K562 (cell line): Measurements from ENCODE around the gene PRKCB. TPM values are rescaled to one million over a fixed set of nuclear protein-coding genes. Genes with fewer than 3 reads are reported as not detected.

Experiments
- ATF1 ChIP-seq, 2 experiments: fragments of 450-650 bp in 1 of 2; IDR thresholded peaks; 2 replicates each; pipeline ENCODE4 v1.6.1; 2016; ENCODE audit warnings: missing compliant biosample characterization in 1 of 2, missing genetic modification characterization in 1 of 2
- CAMTA2 ChIP-seq: fragments of 250-450 bp; sonication (Bioruptor Pico); conservative IDR thresholded peaks from 2 replicates; pipeline ENCODE4 v1.5.1; 2022
- CBFA2T2 ChIP-seq: fragments of 450-650 bp; conservative IDR thresholded peaks from 2 replicates; pipeline ENCODE4 v1.6.1; 2017; ENCODE audit warnings: mild to moderate bottlenecking
- CTBP1 ChIP-seq: fragments of 450-650 bp; IDR thresholded peaks from 2 replicates; pipeline ENCODE4 v1.6.1; 2016; ENCODE audit warnings: borderline replicate concordance
- DACH1 ChIP-seq: fragments of 450-650 bp; IDR thresholded peaks from 2 replicates; pipeline ENCODE4 v1.6.1; 2018; ENCODE audit not compliant: partially characterized antibody
- FUS ChIP-seq: fragments of 200-400 bp; formaldehyde crosslinking; optimal IDR thresholded peaks from 2 replicates; pipeline ENCODE3; 2017; ENCODE audit warnings: low read depth, low read length
- GTF2F1 ChIP-seq: IDR thresholded peaks from 2 replicates; pipeline ENCODE4 v1.6.1; 2011; ENCODE audit warnings: low read depth, low read length, improper control_type of control experiment
- HNRNPH1 ChIP-seq: fragments of 200-400 bp; formaldehyde crosslinking; optimal IDR thresholded peaks from 2 replicates; pipeline ENCODE3; 2017; ENCODE audit warnings: low read depth, mild to moderate bottlenecking, low read length, moderate library complexity
- HNRNPK ChIP-seq: fragments of 200-400 bp; formaldehyde crosslinking; IDR thresholded peaks from one replicate; pipeline ENCODE4 v1.6.1; 2018; ENCODE audit warnings: mild to moderate bottlenecking, low read depth, low read length; ENCODE audit not compliant: poor library complexity, severe bottlenecking
- MEF2A ChIP-seq: IDR thresholded peaks from 2 replicates; pipeline ENCODE4 v1.6.1; 2011; ENCODE audit warnings: low read depth, mild to moderate bottlenecking, low read length, moderate library complexity; ENCODE audit not compliant: control insufficient read depth
- NFYB ChIP-seq: IDR thresholded peaks from 2 replicates; pipeline ENCODE4 v1.6.1; 2011; ENCODE audit warnings: mild to moderate bottlenecking, moderate library complexity; ENCODE audit not compliant: insufficient read length; ENCODE audit errors: extremely low read depth
- PHB2 ChIP-seq: fragments of 450-650 bp; IDR thresholded peaks from 2 replicates; pipeline ENCODE4 v1.6.1; 2017; ENCODE audit warnings: low read depth
- POLR3A ChIP-seq: IDR thresholded peaks from 2 replicates; pipeline ENCODE4 v1.6.1; 2011; ENCODE audit warnings: borderline replicate concordance, mild to moderate bottlenecking, moderate library complexity; ENCODE audit not compliant: insufficient read length, insufficient read depth; ENCODE audit errors: extremely low read depth
- PTRF ChIP-seq: fragments of 450-650 bp; IDR thresholded peaks from 2 replicates; pipeline ENCODE4 v1.6.1; 2016; ENCODE audit warnings: mild to moderate bottlenecking, missing genetic modification characterization, missing compliant biosample characterization
- RBBP5 ChIP-seq: fragments of 200-600 bp; sonication (generic); IDR thresholded peaks from 2 replicates; pipeline ENCODE4 v1.6.1; 2012; ENCODE audit warnings: borderline replicate concordance, mild to moderate bottlenecking, low read length, control low read depth, inconsistent platforms; ENCODE audit not compliant: insufficient read depth, poor library complexity, severe bottlenecking
- SMAD1 ChIP-seq: fragments of 150-350 bp; IDR thresholded peaks from 2 replicates; pipeline ENCODE4 v1.6.1; 2014; ENCODE audit warnings: low read length, low read depth; ENCODE audit not compliant: partially characterized antibody
- SMAD3 ChIP-seq: fragments of 450-650 bp; formaldehyde crosslinking; conservative IDR thresholded peaks from 2 replicates; pipeline ENCODE4 v1.4.0; 2020; ENCODE audit warnings: mild to moderate bottlenecking
- SRF ChIP-seq, 2 experiments: fragments of 250-450, 450-650 bp in 1 of 2; sonication (Bioruptor Pico) in 1 of 2; sonication (generic) in 1 of 2; formaldehyde crosslinking; IDR thresholded peaks; 2 replicates each; pipeline versions ENCODE4 v1.5.0 to v1.5.1; 2020 to 2022; ENCODE audit warnings: mild to moderate bottlenecking in 1 of 2, missing genetic modification reagents in 1 of 2
- TCF7 ChIP-seq: sonication (generic); IDR thresholded peaks from 2 replicates; pipeline ENCODE4 v1.6.1; 2016; ENCODE audit warnings: antibody characterized with exemption, borderline replicate concordance
- THRA ChIP-seq: fragments of 450-650 bp; IDR thresholded peaks from 2 replicates; pipeline ENCODE4 v1.6.1; 2017; ENCODE audit warnings: mild to moderate bottlenecking, moderate library complexity
- ZBTB26 ChIP-seq: fragments of 450-650 bp; formaldehyde crosslinking; IDR thresholded peaks from 2 replicates; pipeline ENCODE4 v1.4.0; 2022; ENCODE audit warnings: missing genetic modification characterization
- ZFX ChIP-seq: sonication (generic); formaldehyde crosslinking; IDR thresholded peaks from 2 replicates; pipeline ENCODE4 v1.8.0; 2022; ENCODE audit warnings: mild to moderate bottlenecking, missing genetic modification reagents, moderate library complexity
- polyA plus RNA-seq, 8 experiments: library from polyadenylated mRNA; depleted of rRNA in 4 of 8; stranded (reverse) in 5 of 8; unstranded in 3 of 8; fragments of >200 nt; fragmentation: Nextera tagmentation in 2 of 8; fragmentation: Illumina TruSeq in 1 of 8; extraction: Ambion mirVana in 2 of 8; extraction: Trizol in 1 of 8; gene quantifications; 2 replicates each; pipeline versions ENCODE4 v1.2.1 to v1.2.3, GENCODE V29; 2011 to 2014; ENCODE audit warnings: inconsistent platforms in 1 of 8, missing spikeins in 1 of 8
- total RNA-seq, 7 experiments: library from RNA; depleted of rRNA in 6 of 7; stranded (reverse); fragments of >200 nt in 6 of 7; fragmentation: Illumina TruSeq in 2 of 7; extraction: Trizol in 2 of 7; gene quantifications; 2 replicates each; pipeline versions ENCODE4 v1.2.1 to v1.2.3, GENCODE V29; 2011 to 2021; ENCODE audit warnings: low replicate concordance in 1 of 7
- TF ChIP-seq, protein P1 (sequence below): sonication (generic); formaldehyde crosslinking; IDR thresholded peaks from 2 replicates; pipeline ENCODE4 v1.8.1; 2023; ENCODE audit warnings: mild to moderate bottlenecking, missing genetic modification reagents
- TF ChIP-seq, protein P2 (sequence below): conservative IDR thresholded peaks from 2 replicates; pipeline ENCODE4 v1.6.1; 2011; ENCODE audit warnings: low read depth, mild to moderate bottlenecking, low read length; ENCODE audit not compliant: control insufficient read depth

Gene PRKCB
- total and polyA plus RNA-seq, 9 of the 15 experiments (the other 6 are each of a cell fraction or from before 2014, with no cell fraction given) = 49.9 to 276 (median 148) TPM

- TF ChIP-seq PTRF (tag) = no peak
- no peak for TF ChIP-seq CAMTA2 (CRISPR knock-in tag)
- TF ChIP-seq, protein P1, sequence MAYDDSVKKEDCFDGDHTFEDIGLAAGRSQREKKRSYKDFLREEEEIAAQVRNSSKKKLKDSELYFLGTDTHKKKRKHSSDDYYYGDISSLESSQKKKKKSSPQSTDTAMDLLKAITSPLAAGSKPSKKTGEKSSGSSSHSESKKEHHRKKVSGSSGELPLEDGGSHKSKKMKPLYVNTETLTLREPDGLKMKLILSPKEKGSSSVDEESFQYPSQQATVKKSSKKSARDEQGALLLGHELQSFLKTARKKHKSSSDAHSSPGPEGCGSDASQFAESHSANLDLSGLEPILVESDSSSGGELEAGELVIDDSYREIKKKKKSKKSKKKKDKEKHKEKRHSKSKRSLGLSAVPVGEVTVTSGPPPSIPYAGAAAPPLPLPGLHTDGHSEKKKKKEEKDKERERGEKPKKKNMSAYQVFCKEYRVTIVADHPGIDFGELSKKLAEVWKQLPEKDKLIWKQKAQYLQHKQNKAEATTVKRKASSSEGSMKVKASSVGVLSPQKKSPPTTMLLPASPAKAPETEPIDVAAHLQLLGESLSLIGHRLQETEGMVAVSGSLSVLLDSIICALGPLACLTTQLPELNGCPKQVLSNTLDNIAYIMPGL (CRISPR knock-in tag) = no peak
- TF ChIP-seq GTF2F1 = no peak
- peak; percentile 99 for TF ChIP-seq HNRNPK
- no peak for TF ChIP-seq ZFX
- TF ChIP-seq, protein P2, sequence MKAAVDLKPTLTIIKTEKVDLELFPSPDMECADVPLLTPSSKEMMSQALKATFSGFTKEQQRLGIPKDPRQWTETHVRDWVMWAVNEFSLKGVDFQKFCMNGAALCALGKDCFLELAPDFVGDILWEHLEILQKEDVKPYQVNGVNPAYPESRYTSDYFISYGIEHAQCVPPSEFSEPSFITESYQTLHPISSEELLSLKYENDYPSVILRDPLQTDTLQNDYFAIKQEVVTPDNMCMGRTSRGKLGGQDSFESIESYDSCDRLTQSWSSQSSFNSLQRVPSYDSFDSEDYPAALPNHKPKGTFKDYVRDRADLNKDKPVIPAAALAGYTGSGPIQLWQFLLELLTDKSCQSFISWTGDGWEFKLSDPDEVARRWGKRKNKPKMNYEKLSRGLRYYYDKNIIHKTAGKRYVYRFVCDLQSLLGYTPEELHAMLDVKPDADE = peak; percentile 84
- TF ChIP-seq SMAD1 = peak; percentile 19
- TF ChIP-seq THRA = no peak
- TF ChIP-seq CTBP1 = peak; percentile 52
- no peak for TF ChIP-seq ATF1 (CRISPR knock-in tag; IDR thresholded peaks at IDR 0.05)
- peak; percentile 13; the same call in 1 of the 2 replicates for TF ChIP-seq ATF1 (tag; IDR thresholded peaks at IDR 0.05)
- TF ChIP-seq FUS = no peak
- no peak for TF ChIP-seq HNRNPH1
- no peak for TF ChIP-seq TCF7
- TF ChIP-seq SMAD3 (CRISPR knock-in tag) = no peak
- peak; percentile 67 for TF ChIP-seq NFYB
- TF ChIP-seq ZBTB26 (CRISPR knock-in tag) = no peak
- no peak for TF ChIP-seq MEF2A
- TF ChIP-seq CBFA2T2 = no peak
- no peak for TF ChIP-seq RBBP5
- no peak for TF ChIP-seq SRF (CRISPR knock-in tag; IDR thresholded peaks at IDR 0.05)
- peak; percentile 76 for TF ChIP-seq DACH1
- no peak for TF ChIP-seq POLR3A
- no peak for TF ChIP-seq PHB2
Measured at GRCh38 chr16:23835390-23836077, at the start of gene PRKCB (continued).
